Hepatocyte (in vitro differentiated cells): ENCODE measurements around the gene HSD17B1. TPM values are rescaled to one million over a fixed set of nuclear protein-coding genes. Genes with fewer than 3 reads are reported as not detected.
A peak's percentile ranks its signal among the peaks of the same experiment; 100 is the strongest.

Experiments used
- DNase-seq: peaks from one replicate; pipeline ENCODE4 v3.0.0-alpha.2; 2016; ENCODE audit warnings: low spot score
- H2AFZ ChIP-seq: fragments of 200-600 bp; sonication (generic); 2 replicates; pipeline ENCODE4 v1.6.0; 2016; ENCODE audit warnings: antibody characterized with exemption, mild to moderate bottlenecking
- H3K27ac ChIP-seq: fragments of 200-600 bp; sonication (generic); 2 replicates; pipeline ENCODE4 v1.5.1; 2016; ENCODE audit warnings: mild to moderate bottlenecking
- H3K27me3 ChIP-seq: fragments of 200-600 bp; sonication (generic); 2 replicates; pipeline ENCODE4 v1.6.1; 2016
- H3K36me3 ChIP-seq: fragments of 200-600 bp; sonication (generic); replicated peaks from 2 replicates; pipeline ENCODE4 v1.5.1; 2016; ENCODE audit warnings: low read depth; ENCODE audit not compliant: insufficient read depth
- H3K4me1 ChIP-seq: fragments of 200-600 bp; sonication (generic); 2 replicates; pipeline ENCODE4 v1.5.1; 2016; ENCODE audit warnings: mild to moderate bottlenecking, moderate library complexity; ENCODE audit not compliant: insufficient read depth
- H3K4me2 ChIP-seq: fragments of 200-600 bp; sonication (generic); 2 replicates; pipeline ENCODE4 v1.6.0; 2016
- H3K4me3 ChIP-seq: fragments of 200-600 bp; sonication (generic); 2 replicates; pipeline ENCODE4 v1.5.1; 2016; ENCODE audit warnings: mild to moderate bottlenecking
- H3K79me2 ChIP-seq: fragments of 200-600 bp; sonication (generic); 2 replicates; pipeline ENCODE4 v1.6.0; 2017; ENCODE audit warnings: mild to moderate bottlenecking
- H3K9me2 ChIP-seq: fragments of 200-600 bp; sonication (generic); replicated peaks from 2 replicates; pipeline ENCODE4 v1.6.0; 2017; ENCODE audit warnings: mild to moderate bottlenecking; ENCODE audit not compliant: insufficient read depth
- H3K9me3 ChIP-seq: fragments of 200-600 bp; sonication (generic); 2 replicates; pipeline ENCODE4 v1.5.1; 2016; ENCODE audit warnings: low read depth, mild to moderate bottlenecking
- H4K20me1 ChIP-seq: fragments of 200-600 bp; sonication (generic); 2 replicates; pipeline ENCODE4 v1.6.0; 2016; ENCODE audit warnings: mild to moderate bottlenecking; ENCODE audit not compliant: insufficient read depth, poor library complexity, severe bottlenecking
- CTCF ChIP-seq: fragments of 200-600 bp; sonication (generic); IDR thresholded peaks from 2 replicates; pipeline ENCODE4 v1.5.1; 2016; ENCODE audit warnings: antibody characterized with exemption, mild to moderate bottlenecking; ENCODE audit not compliant: poor library complexity
- EZH2 ChIP-seq: fragments of 200-600 bp; sonication (generic); IDR thresholded peaks from 2 replicates; pipeline ENCODE4 v1.6.1; 2016; ENCODE audit warnings: antibody characterized with exemption, mild to moderate bottlenecking, borderline replicate concordance
- EZH2phosphoT487 ChIP-seq: fragments of 200-600 bp; sonication (generic); IDR thresholded peaks from one replicate; pipeline ENCODE4 v1.6.1; 2018; ENCODE audit warnings: antibody characterized with exemption, mild to moderate bottlenecking, low read depth, moderate library complexity; ENCODE audit not compliant: unreplicated experiment, severe bottlenecking
- WGBS: methylation state at CpG from one replicate; pipeline ENCODE4 v1.1.6; 2016; ENCODE audit warnings: low lambda C conversion rate; ENCODE audit errors: missing lambda C conversion rate; 5-methylcytosine and 5-hydroxymethylcytosine counted together
- polyA plus RNA-seq: library from polyadenylated mRNA; unstranded; fragments of >200 nt; fragmentation: Nextera tagmentation; extraction: Ambion mirVana; gene quantifications from 2 replicates; pipeline ENCODE4 v1.2.1, GENCODE V29; 2016
- total RNA-seq: library from RNA; depleted of rRNA; stranded (reverse); fragments of >200 nt; gene quantifications from 2 replicates; pipeline ENCODE4 v1.2.3, GENCODE V29; 2014

The HSD17B1 gene
- total and polyA plus RNA-seq, 2 experiments from 2014 or later: 2.7 to 6.6 TPM

- WGBS: 89% methylated on average over 36 of the region's 45 CpGs
- no peak overlapping the region for H2AFZ ChIP-seq
- H3K27ac ChIP-seq: no peak overlapping the region
Observed at GRCh38 chr17:42553161-42553818, 567 bp downstream of the HSD17B1 start.

GRCh38 chr17:42553866-42554249, 1.1 kb downstream of the HSD17B1 start:
- Histone ChIP-seq H2AFZ (peak overlapping the region; percentile 74), H3K27ac (peak overlapping the region; percentile 96), H3K4me1 (peaks cover 15% of the 10 kb centered on the region), H3K79me2 (peaks cover 26% of the 10 kb centered on the region), H3K9me2 (no peaks in the 10 kb centered on the region), H3K4me2 (peak overlapping the region; percentile 98), H3K27me3 (no peaks in the 10 kb centered on the region), H4K20me1 (no peaks in the 10 kb centered on the region), H3K36me3 (no peaks in the 10 kb centered on the region), H3K9me3 (no peaks in the 10 kb centered on the region), H3K4me3 (peak overlapping the region; percentile 77)
- TF ChIP-seq CTCF (no peak), EZH2phosphoT487 (no peak), EZH2 (no peak)
- 66% methylated on average over 16 of the region's 16 CpGs for WGBS
- no peak for DNase-seq

More at GRCh38 chr17:42553161-42553818, 567 bp downstream of the HSD17B1 start:
- Histone ChIP-seq H4K20me1 (no peaks in the 10 kb centered on the region), H3K4me3 (no peak overlapping the region), H3K79me2 (peaks cover 26% of the 10 kb centered on the region), H3K27me3 (no peaks in the 10 kb centered on the region), H3K4me2 (peak overlapping the region; percentile 98), H3K4me1 (peaks cover 20% of the 10 kb centered on the region), H3K9me3 (no peaks in the 10 kb centered on the region), H3K36me3 (no peaks in the 10 kb centered on the region), H3K9me2 (no peaks in the 10 kb centered on the region)
- TF ChIP-seq CTCF: no peak
- TF ChIP-seq EZH2phosphoT487: no peak
- no peak for TF ChIP-seq EZH2
- no peak for DNase-seq

GRCh38 chr17:42554250-42555121, 1.8 kb downstream of the HSD17B1 start:
- Histone ChIP-seq H3K9me2 (no peaks in the 10 kb centered on the region), H3K4me1 (peaks cover 13% of the 10 kb centered on the region), H2AFZ (peak overlapping the region; percentile 74), H3K36me3 (no peaks in the 10 kb centered on the region), H3K4me2 (peak overlapping the region; percentile 98), H3K27me3 (no peaks in the 10 kb centered on the region), H4K20me1 (no peaks in the 10 kb centered on the region), H3K79me2 (peaks cover 26% of the 10 kb centered on the region), H3K9me3 (no peaks in the 10 kb centered on the region), H3K4me3 (peak overlapping the region; percentile 77), H3K27ac (peak overlapping the region; percentile 96)
- no peak for TF ChIP-seq CTCF
- TF ChIP-seq EZH2: no peak
- no peak for TF ChIP-seq EZH2phosphoT487
- whole genome bisulfite sequencing: 3% methylated on average over 72 of the region's 82 CpGs
- peak; percentile 92 for DNase-seq
